Measurements from ENCODE around the gene HNRNPA1. TPM values are rescaled to one million over a fixed set of nuclear protein-coding genes. Genes with fewer than 3 reads are reported as not detected.

The HNRNPA1 gene
- polyA plus RNA-seq, 1 donor from 2014 or later: 613 TPM

- peaks cover 9% of the 10 kb centered on the region for H3K36me3 ChIP-seq (ENCODE audit: insufficient read depth, low read length)
- H3F3A ChIP-seq (ENCODE audit: insufficient read depth, low read length, poor library complexity, severe bottlenecking): no peaks in the 10 kb centered on the region
- no peak overlapping the region for H3K4me3 ChIP-seq (ENCODE audit: low read length)
- peak overlapping the region; percentile 2 for H3K27ac ChIP-seq (ENCODE audit: low read length)
- no peak overlapping the region for H2AFZ ChIP-seq (ENCODE audit: low read depth, low read length)
- H3K27me3 ChIP-seq (ENCODE audit: insufficient read depth, low read depth, low read length): no peaks in the 10 kb centered on the region
- no peaks in the 10 kb centered on the region for H4K20me1 ChIP-seq (ENCODE audit: insufficient read depth)
- H3K9me3 ChIP-seq (ENCODE audit: low read length): no peaks in the 10 kb centered on the region
- no peak overlapping the region for H3K4me2 ChIP-seq (ENCODE audit: low read length)
- no peak overlapping the region for H3K9ac ChIP-seq (ENCODE audit: low read length)
- H3K9me2 ChIP-seq (ENCODE audit: insufficient read depth, low read length): no peaks in the 10 kb centered on the region
- TF ChIP-seq REST (IDR thresholded peaks at IDR 0.05; ENCODE audit: borderline replicate concordance) (no peak), EZH2 (IDR thresholded peaks at IDR 0.05; ENCODE audit: borderline replicate concordance, insufficient read depth, low read length, poor library complexity, severe bottlenecking) (no peak), RAD21 (conservative IDR thresholded peaks at IDR 0.05) (no peak), SMC3 (conservative IDR thresholded peaks at IDR 0.05; ENCODE audit: poor library complexity) (no peak), MXI1 (conservative IDR thresholded peaks at IDR 0.05; ENCODE audit: poor library complexity, severe bottlenecking) (no peak), CTCF (IDR thresholded peaks at IDR 0.05; ENCODE audit: poor library complexity, severe bottlenecking) (no peak), EP300 (conservative IDR thresholded peaks at IDR 0.05; ENCODE audit: poor library complexity, severe bottlenecking) (no peak), TAF1 (IDR thresholded peaks at IDR 0.05; ENCODE audit: low read depth) (no peak), POLR2AphosphoS5 (IDR thresholded peaks at IDR 0.05) (no peak)
- H3K79me2 ChIP-seq (replicated peaks; ENCODE audit: insufficient read depth, low read length): no peaks in the 10 kb centered on the region
These were observed 40.9 kb upstream of the HNRNPA1 start for GRCh38 chr12:54239620-54240019.

GRCh38 chr12:54240129-54240528 is 40.4 kb upstream of the HNRNPA1 start:
- no peaks in the 10 kb centered on the region for H3F3A ChIP-seq (ENCODE audit: insufficient read depth, low read length, poor library complexity, severe bottlenecking)
- no peaks in the 10 kb centered on the region for H3K27me3 ChIP-seq (ENCODE audit: insufficient read depth, low read depth, low read length)
- H3K79me2 ChIP-seq (replicated peaks; ENCODE audit: insufficient read depth, low read length): no peaks in the 10 kb centered on the region
- H3K9me3 ChIP-seq (ENCODE audit: low read length): no peaks in the 10 kb centered on the region
- H3K9ac ChIP-seq (ENCODE audit: low read length): no peak overlapping the region
- H2AFZ ChIP-seq (ENCODE audit: low read depth, low read length): no peak overlapping the region
- no peaks in the 10 kb centered on the region for H3K9me2 ChIP-seq (ENCODE audit: insufficient read depth, low read length)
- TF ChIP-seq MXI1 (conservative IDR thresholded peaks at IDR 0.05; ENCODE audit: poor library complexity, severe bottlenecking) (no peak), EZH2 (IDR thresholded peaks at IDR 0.05; ENCODE audit: borderline replicate concordance, insufficient read depth, low read length, poor library complexity, severe bottlenecking) (no peak), REST (IDR thresholded peaks at IDR 0.05; ENCODE audit: borderline replicate concordance) (no peak), EP300 (conservative IDR thresholded peaks at IDR 0.05; ENCODE audit: poor library complexity, severe bottlenecking) (no peak), CTCF (IDR thresholded peaks at IDR 0.05; ENCODE audit: poor library complexity, severe bottlenecking) (no peak), TAF1 (IDR thresholded peaks at IDR 0.05; ENCODE audit: low read depth) (no peak), RAD21 (conservative IDR thresholded peaks at IDR 0.05) (no peak), POLR2AphosphoS5 (IDR thresholded peaks at IDR 0.05) (no peak), SMC3 (conservative IDR thresholded peaks at IDR 0.05; ENCODE audit: poor library complexity) (no peak)
- H4K20me1 ChIP-seq (ENCODE audit: insufficient read depth): no peaks in the 10 kb centered on the region
- H3K4me2 ChIP-seq (ENCODE audit: low read length): no peak overlapping the region
- peaks cover 9% of the 10 kb centered on the region for H3K36me3 ChIP-seq (ENCODE audit: insufficient read depth, low read length)
- no peak overlapping the region for H3K27ac ChIP-seq (ENCODE audit: low read length)
- H3K4me3 ChIP-seq (ENCODE audit: low read length): no peak overlapping the region
